Measurements from ENCODE around the gene SLC24A5. TPM values are rescaled to one million over a fixed set of nuclear protein-coding genes. Genes with fewer than 3 reads are reported as not detected.

Gene SLC24A5
- total RNA-seq (2013; cell fraction: nucleolus; rRNA removed), result not detected in 2 replicates
- total RNA-seq (2014; rRNA removed) (not detected in 2 replicates), total RNA-seq (2014; rRNA removed; fragmentation: Illumina TruSeq; extraction: Trizol) (not detected in 2 replicates), total RNA-seq (2021) (not detected in 2 replicates), polyA plus RNA-seq (2011; rRNA removed) (0.04 TPM in 1 of 2 replicates, not detected in the other), polyA plus RNA-seq (2014; fragmentation: Illumina TruSeq; extraction: Trizol) (not detected in 2 replicates), polyA plus RNA-seq (2014; fragmentation: Nextera tagmentation; extraction: Ambion mirVana) (not detected), polyA plus RNA-seq (2014; rRNA removed) (not detected in 2 replicates), polyA plus RNA-seq (2016; fragmentation: Nextera tagmentation; extraction: Ambion mirVana) (not detected), polyA minus RNA-seq (2011; rRNA and poly(A)+ RNA removed) (not detected in 2 replicates), Bru-seq, nascent RNA (not detected), BruChase-seq, experiment 1, labeled RNA remaining after a 6-hour chase (percentile 5 among the genes with signal in this experiment), BruChase-seq, experiment 2, labeled RNA remaining after a 2-hour chase (not detected)
- not detected for polyA plus RNA-seq (2011; ENCODE audit: low read depth)
- not detected in 2 replicates for polyA plus RNA-seq (2011; cell fraction: cytosol; rRNA removed)
- not detected in 2 replicates for polyA plus RNA-seq (2011; cell fraction: nucleus; rRNA removed)
- not detected in 2 replicates for polyA plus RNA-seq (2012)
- not detected in 2 replicates for polyA minus RNA-seq (2011; cell fraction: cytosol; rRNA and poly(A)+ RNA removed)
- not detected in 2 replicates for polyA minus RNA-seq (2011; cell fraction: nucleus; rRNA and poly(A)+ RNA removed)
- long read RNA-seq, experiment 1, result 0 reads
- long read RNA-seq, experiment 2, partial matches to known transcripts, result 0 of 4 reads
- long read RNA-seq, experiment 2, other reads (novel, unspliced or antisense), result 4 of 4 reads

GRCh38 chr15:48120745-48121144, at the start of gene SLC24A5:
SLC24A5 (plus strand) TSS chr15:48120990; CDS start chr15:48121045, 55 bp downstream.
- in situ Hi-C loops (cut with MboI) (no loop called here), intact Hi-C loops (cut with micrococcal nuclease; ENCODE audit: unreplicated experiment) (no loop called here)
- ChIA-PET RAD21 (ENCODE audit: unreplicated experiment) (no interaction called here), POLR2A (no interaction called here), SMC1A (ENCODE audit: uncharacterized antibody, unreplicated experiment) (interaction anchor here (1.5 to 2.2 kb wide), 2 partner anchors 7 to 15 kb away, joined by 6 read pairs; no protein-coding TSS in a partner anchor), CTCF (interaction anchor here (1.0 kb wide), 1 partner anchor 21 kb away, joined by 3 read pairs; no protein-coding TSS in a partner anchor)
- Histone ChIP-seq H3K9me3 (replicated peaks; ENCODE audit: control insufficient read depth, insufficient read depth, low read length) (no peaks in the 10 kb centered on the region), H3K36me3 (ENCODE audit: control insufficient read depth in 2 of 2, insufficient read depth in 2 of 2, low read length in 1 of 2) (no peaks in the 10 kb centered on the region), H3K4me2 (ENCODE audit: control insufficient read depth, insufficient read depth) (no peak within 1 kb of the TSS), H3K4me1 (ENCODE audit: control insufficient read depth, insufficient read depth, low read length) (no peaks in the 10 kb centered on the region), H3K9ac (ENCODE audit: control insufficient read depth, insufficient read depth, low read length) (no peak within 1 kb of the TSS), H3K4me3 (no peak within 1 kb of the TSS), H4K20me1 (ENCODE audit: control insufficient read depth, insufficient read depth) (no peaks in the 10 kb centered on the region), H3K27me3 (replicated peaks in 1 of 2; ENCODE audit: control insufficient read depth in 2 of 2, insufficient read depth in 2 of 2, low read length in 1 of 2) (no peaks in the 10 kb centered on the region), H3K27ac (ENCODE audit: control insufficient read depth, insufficient read depth) (no peak within 1 kb of the TSS), H2AFZ (ENCODE audit: control insufficient read depth, low read depth, low read length) (no peak within 1 kb of the TSS), H3K79me2 (ENCODE audit: control insufficient read depth, insufficient read depth, low read length) (no peaks in the 10 kb centered on the region)
- 41% methylated on average over 6 of the region's 6 CpGs for WGBS (ENCODE audit: insufficient coverage, insufficient replicate concordance, low lambda C conversion rate, missing lambda C conversion rate)
- no TSS peak for BruUV-seq (replicated peaks)
- no peak for TF ChIP-seq SRF (IDR thresholded peaks at IDR 0.05; ENCODE audit: low read depth in 2 of 2, low read length in 2 of 2)
- no peak for TF ChIP-seq RAD51 (IDR thresholded peaks at IDR 0.05)
- TF ChIP-seq CUX1 (IDR thresholded peaks at IDR 0.05; ENCODE audit: insufficient replicate concordance, low read depth, low read length), result no peak
- TF ChIP-seq ZNF384 (IDR thresholded peaks at IDR 0.05; ENCODE audit: borderline replicate concordance, low read depth, low read length), result no peak
- no peak for TF ChIP-seq CHD4 (IDR thresholded peaks at IDR 0.05)
- no peak for TF ChIP-seq IRF4 (IDR thresholded peaks at IDR 0.05; ENCODE audit: low read depth, low read length)
- TF ChIP-seq RCOR1 (conservative IDR thresholded peaks at IDR 0.05; ENCODE audit: low read depth, low read length), result no peak
- TF ChIP-seq ZBTB33 (IDR thresholded peaks at IDR 0.05), result no peak
- TF ChIP-seq NRF1 (conservative IDR thresholded peaks at IDR 0.05; ENCODE audit: low read depth, low read length), result no peak
- TF ChIP-seq RAD21 (IDR thresholded peaks at IDR 0.05; ENCODE audit: insufficient read depth, low read depth, low read length), result no peak
- TF ChIP-seq NFIC (IDR thresholded peaks at IDR 0.05; ENCODE audit: low read depth, low read length), result no peak
- TF ChIP-seq ZNF217 (IDR thresholded peaks at IDR 0.05), result no peak
- no peak for TF ChIP-seq RFX5 (IDR thresholded peaks at IDR 0.05; ENCODE audit: low read depth, low read length)
- no peak for TF ChIP-seq JUND (IDR thresholded peaks at IDR 0.05; ENCODE audit: low read depth, low read length)
- ATAC-seq (no peak), FAIRE-seq (no peak), DNase-seq (ENCODE audit: low read depth, low spot score) (no peak)

Data from GM12878 (cell line).